H1 (cell line): Measurements from ENCODE around the gene PLEKHG3. TPM values are rescaled to one million over a fixed set of nuclear protein-coding genes. Genes with fewer than 3 reads are reported as not detected.

Experiments used
- CTCF ChIA-PET: fragments of 300-600 bp; sonication (Branson Sonifier 250); formaldehyde crosslinking; loops from one replicate; lab custom pipeline; 2021; ENCODE audit not compliant: partially characterized antibody; lab: Charles Lee
- POLR2A ChIA-PET: fragments of 300-600 bp; sonication (Branson Sonifier 250); formaldehyde crosslinking; loops from one replicate; lab custom pipeline; 2021; ENCODE audit warnings: inconsistent platforms; ENCODE audit not compliant: partially characterized antibody; lab: Charles Lee
- DNase-seq, 2 experiments: peaks; one replicate each; pipeline versions ENCODE4 v3.0.0 to v3.0.0-alpha.2; 2010 to 2022; ENCODE audit warnings: low spot score in 2 of 2, low read depth in 1 of 2, mixed read lengths in 1 of 2
- FAIRE-seq: peaks from 2 replicates; lab custom pipeline; 2011; peaks lifted over from hg19 to GRCh38; lab: Jason Lieb, UNC
- H2AFZ ChIP-seq: 2 replicates; pipeline ENCODE4 v1.8.1; 2012; ENCODE audit warnings: low read length, inconsistent platforms
- H2AK5ac ChIP-seq: 2 replicates; pipeline ENCODE4 v1.6.1; 2013; ENCODE audit warnings: low read depth, low read length
- H2BK120ac ChIP-seq: replicated peaks from 2 replicates; pipeline ENCODE3; 2013; ENCODE audit warnings: low read depth, low read length, inconsistent platforms
- H2BK12ac ChIP-seq: 2 replicates; pipeline ENCODE4 v1.6.1; 2013; ENCODE audit warnings: low read depth, low read length
- H2BK15ac ChIP-seq: 2 replicates; pipeline ENCODE4 v1.6.1; 2013; ENCODE audit warnings: low read length
- H2BK20ac ChIP-seq: 2 replicates; pipeline ENCODE4 v1.6.1; 2013; ENCODE audit warnings: low read length
- H2BK5ac ChIP-seq: 2 replicates; pipeline ENCODE4 v1.6.1; 2013; ENCODE audit warnings: low read depth, low read length
- H3K14ac ChIP-seq: 2 replicates; pipeline ENCODE4 v1.6.1; 2013; ENCODE audit warnings: inconsistent platforms; ENCODE audit not compliant: insufficient read length
- H3K18ac ChIP-seq: 2 replicates; pipeline ENCODE4 v1.6.1; 2013; ENCODE audit warnings: low read length; ENCODE audit errors: extremely low read depth
- H3K23ac ChIP-seq: 2 replicates; pipeline ENCODE4 v1.6.1; 2013; ENCODE audit warnings: inconsistent platforms; ENCODE audit not compliant: insufficient read length
- H3K23me2 ChIP-seq: 2 replicates; pipeline ENCODE4 v1.6.1; 2013; ENCODE audit warnings: low read depth, low read length
- H3K27ac ChIP-seq: 2 replicates; pipeline ENCODE4 v1.6.1; 2011; ENCODE audit warnings: low read depth, low read length, inconsistent platforms
- H3K27me3 ChIP-seq, 4 experiments: replicated peaks in 1 of 4; 1 replicate in 1 of 4; 2 replicates in 3 of 4; pipeline versions ENCODE4 v1.6.1 to v1.8.1; 2011 to 2013; ENCODE audit warnings: low read length in 3 of 4, mild to moderate bottlenecking in 3 of 4, inconsistent platforms in 2 of 4, mixed read lengths in 2 of 4, moderate library complexity in 1 of 4; ENCODE audit not compliant: control insufficient read depth in 3 of 4, insufficient read depth in 3 of 4; ENCODE audit errors: extremely low read depth in 1 of 4
- H3K36me3 ChIP-seq, 4 experiments: 2 replicates each; pipeline versions ENCODE4 v1.6.1 to v1.8.1; 2011 to 2013; ENCODE audit warnings: mild to moderate bottlenecking in 4 of 4, low read length in 3 of 4, moderate library complexity in 2 of 4, control low read depth in 1 of 4, inconsistent platforms in 1 of 4; ENCODE audit not compliant: insufficient read depth in 4 of 4, control insufficient read depth in 2 of 4
- H3K4ac ChIP-seq: replicated peaks from 2 replicates; pipeline ENCODE3; 2013; ENCODE audit warnings: low read length, low read depth, mixed read lengths, inconsistent platforms; ENCODE audit not compliant: insufficient read length
- H3K4me1 ChIP-seq, 4 experiments: replicated peaks in 1 of 4; 1 replicate in 1 of 4; 2 replicates in 3 of 4; pipeline versions ENCODE4 v1.6.1 to v1.8.1; 2011 to 2013; ENCODE audit warnings: low read length in 3 of 4, inconsistent platforms in 2 of 4, mixed read lengths in 1 of 4; ENCODE audit not compliant: insufficient read depth in 4 of 4, control insufficient read depth in 3 of 4
- H3K4me2 ChIP-seq, 2 experiments: 2 replicates each; pipeline versions ENCODE4 v1.6.1 to v1.8.1; 2011 to 2013; ENCODE audit warnings: low read depth in 2 of 2, low read length in 2 of 2, control low read depth in 1 of 2, inconsistent platforms in 1 of 2, mild to moderate bottlenecking in 1 of 2; ENCODE audit not compliant: insufficient read depth in 1 of 2
- H3K4me3 ChIP-seq, 4 experiments: fragments of 200-600, 300-600 bp in 1 of 4; sonication (generic), shearing (Covaris generic), sonication (Bioruptor Twin) in 1 of 4; 2 replicates each; pipeline versions ENCODE4 v1.5.1 to v1.8.1; 2011 to 2016; ENCODE audit warnings: low read length in 4 of 4, low read depth in 3 of 4, control low read depth in 2 of 4, inconsistent platforms in 2 of 4, mild to moderate bottlenecking in 2 of 4, mixed read lengths in 1 of 4, moderate library complexity in 1 of 4; ENCODE audit not compliant: insufficient read depth in 2 of 4; ENCODE audit errors: extremely low read depth in 1 of 4
- H3K56ac ChIP-seq: replicated peaks from 2 replicates; pipeline ENCODE3; 2013; ENCODE audit warnings: low read depth, mild to moderate bottlenecking, mixed read lengths, low read length, inconsistent platforms; ENCODE audit not compliant: insufficient read length
- H3K79me1 ChIP-seq: 2 replicates; pipeline ENCODE4 v1.6.1; 2013; ENCODE audit warnings: low read depth, low read length, control low read depth
- H3K79me2 ChIP-seq, 2 experiments: 2 replicates each; pipeline versions ENCODE4 v1.6.1 to v1.8.1; 2012 to 2013; ENCODE audit warnings: low read length in 2 of 2, mild to moderate bottlenecking in 2 of 2, inconsistent platforms in 1 of 2; ENCODE audit not compliant: insufficient read depth in 2 of 2, control insufficient read depth in 1 of 2
- H3K9ac ChIP-seq, 4 experiments: replicated peaks in 1 of 4; 1 replicate in 1 of 4; 2 replicates in 3 of 4; pipeline versions ENCODE4 v1.6.1 to v1.8.1; 2011 to 2013; ENCODE audit warnings: low read depth in 3 of 4, low read length in 3 of 4, control low read depth in 2 of 4, mild to moderate bottlenecking in 2 of 4, moderate library complexity in 2 of 4, inconsistent platforms in 1 of 4; ENCODE audit errors: extremely low read depth in 1 of 4
- H3K9me3 ChIP-seq, 2 experiments: 2 replicates each; pipeline versions ENCODE4 v1.6.1 to v1.8.1; 2012 to 2013; ENCODE audit warnings: mild to moderate bottlenecking in 2 of 2, moderate library complexity in 2 of 2, control low read depth in 1 of 2, inconsistent platforms in 1 of 2, low read depth in 1 of 2, low read length in 1 of 2, mixed read lengths in 1 of 2; ENCODE audit not compliant: insufficient read depth in 2 of 2
- H4K20me1 ChIP-seq, 2 experiments: replicated peaks in 1 of 2; 2 replicates each; pipeline versions ENCODE3 to v1.8.1; 2011 to 2013; ENCODE audit warnings: inconsistent platforms in 2 of 2, low read length in 2 of 2, mild to moderate bottlenecking in 1 of 2; ENCODE audit not compliant: insufficient read depth in 2 of 2, control insufficient read depth in 1 of 2
- H4K5ac ChIP-seq: 2 replicates; pipeline ENCODE4 v1.6.1; 2013; ENCODE audit warnings: low read length, low read depth, mixed read lengths, inconsistent platforms; ENCODE audit not compliant: insufficient read length
- H4K8ac ChIP-seq: 2 replicates; pipeline ENCODE4 v1.8.0; 2013; ENCODE audit warnings: mild to moderate bottlenecking, moderate library complexity, low read length, inconsistent platforms; ENCODE audit not compliant: insufficient read depth; ENCODE audit errors: extremely low read depth
- H4K91ac ChIP-seq: replicated peaks from 2 replicates; pipeline ENCODE3; 2013; ENCODE audit warnings: low read length, mixed read lengths, inconsistent platforms; ENCODE audit not compliant: insufficient read length
- KDM4A ChIP-seq: IDR thresholded peaks from one replicate; pipeline ENCODE4 v1.7.1; 2012; ENCODE audit warnings: low read depth, mild to moderate bottlenecking, moderate library complexity, low read length, inconsistent platforms; ENCODE audit not compliant: severe bottlenecking
- SAP30 ChIP-seq: fragments of 300-600 bp; sonication (generic); IDR thresholded peaks from 2 replicates; pipeline ENCODE4 v1.7.1; 2012; ENCODE audit warnings: low read length, moderate library complexity, mild to moderate bottlenecking, inconsistent platforms; ENCODE audit not compliant: insufficient read depth, insufficient replicate concordance
- SIN3A ChIP-seq, 2 experiments: IDR thresholded peaks in 1 of 2; conservative IDR thresholded peaks in 1 of 2; 2 replicates each; pipeline ENCODE4 v1.6.1; 2011 to 2012; ENCODE audit warnings: low read length in 2 of 2, improper control_type of control experiment in 1 of 2, low read depth in 1 of 2, mild to moderate bottlenecking in 1 of 2
- WGBS, 2 experiments: shearing (Covaris generic) in 1 of 2; methylation state at CpG; one replicate each; pipeline versions ENCODE4 v1.1.6 to v1.1.7; 2013 to 2015; ENCODE audit warnings: low lambda C conversion rate in 2 of 2, mixed read lengths in 2 of 2, inconsistent platforms in 1 of 2, low coverage in 1 of 2, missing lambda C conversion rate in 1 of 2; ENCODE audit not compliant: insufficient replicate concordance in 2 of 2, insufficient coverage in 1 of 2, insufficient read length in 1 of 2; ENCODE audit errors: extremely low coverage in 1 of 2, missing lambda C conversion rate in 1 of 2; 5-methylcytosine and 5-hydroxymethylcytosine counted together
- polyA plus RNA-seq, 7 experiments: library from polyadenylated mRNA; depleted of rRNA in 3 of 7; stranded (reverse) in 5 of 7; unstranded in 2 of 7; fragments of >200 nt in 5 of 7; fragments of 200-250 nt in 2 of 7; gene quantifications; 1 replicate in 5 of 7; 2 replicates in 1 of 7; 4 replicates in 1 of 7; pipeline versions ENCODE4 v1.2.1 to v1.2.3, GENCODE V29; 2011 to 2013; ENCODE audit warnings: missing spikeins in 2 of 7, mixed read lengths in 2 of 7
- total RNA-seq: library from RNA; stranded (reverse); fragmentation: NEBNext Ultra II Directional; extraction: Animal tissue kit (Norgen Biotek cat#: 25700); gene quantifications from 2 replicates; pipeline ENCODE4 v1.2.1, GENCODE V29; 2021

The PLEKHG3 gene
- total and polyA plus RNA-seq, 2 of the 8 experiments (the other 6 are each of a cell fraction or from before 2014, with no cell fraction given), result 43.4 to 90.6 TPM

- Histone ChIP-seq H3K36me3 (no peaks in the 10 kb centered on the region), H3K4me3 (peak overlapping the region; percentile 66 to 89 (median 79)), H3K18ac (peak overlapping the region; percentile 95), H3K27me3 (no peaks in the 10 kb centered on the region), H2AFZ (no peak overlapping the region), H2BK20ac (no peak overlapping the region), H3K79me1 (peaks cover 4% of the 10 kb centered on the region; the same call in 1 of the 2 replicates), H3K9ac (peak overlapping the region in 3 of 4 experiments; percentile 22 to 64 (median 54); a peak in 6 of 7 replicates), H3K4me1 (peaks cover 26 to 56% (median 36%) of the 10 kb centered on the region in 4 experiments), H4K5ac (peak overlapping the region; percentile 79), H3K79me2 (peaks cover 0 to 37% of the 10 kb centered on the region in 2 experiments; a peak in 2 of 4 replicates), H3K4ac (peak overlapping the region; percentile 11), H4K20me1 (peaks cover under 1 to 2% of the 10 kb centered on the region in 2 experiments), H3K27ac (no peak overlapping the region), H3K23ac (no peak overlapping the region), H3K56ac (no peak overlapping the region), H3K4me2 (peak overlapping the region; percentile 94 to 96), H4K91ac (peak overlapping the region; percentile 83), H3K23me2 (peaks cover 21% of the 10 kb centered on the region), H2BK15ac (peak overlapping the region; percentile 84; the same call in 1 of the 2 replicates), H2BK5ac (peak overlapping the region; percentile 90), H3K14ac (no peak overlapping the region), H4K8ac (peak overlapping the region; percentile 88; the same call in 1 of the 2 replicates), H2BK12ac (peak overlapping the region; percentile 98), H2BK120ac (peak overlapping the region; percentile 14), H3K9me3 (no peaks in the 10 kb centered on the region), H2AK5ac (peak overlapping the region; percentile 11)
- POLR2A ChIA-PET, result interaction anchor here (0.7 to 7.8 kb wide), 8 partner anchors 13 to 457 kb away, joined by 3 to 102 read pairs (median 3); partner anchors contain the start of gene ZBTB1
- CTCF ChIA-PET, result interaction anchor here (1.0 to 9.3 kb wide), 7 partner anchors 7 to 253 kb away, joined by 3 to 74 read pairs (median 6); no protein-coding TSS in a partner anchor
- DNase-seq (no peak), FAIRE-seq (no peak)
- TF ChIP-seq SIN3A (conservative IDR thresholded peaks at IDR 0.05 in 1 of 2, IDR thresholded peaks at IDR 0.05 in 1 of 2; ENCODE audit: low read depth in 1 of 2, low read length in 2 of 2), result peak in 1 of 2 experiments; percentile 46; a peak in 2 of 4 replicates
- TF ChIP-seq KDM4A, result no peak
- TF ChIP-seq SAP30, result peak; percentile 55
- 2% methylated on average over 26 of the region's 26 CpGs; no CpG with 5 or more reads in 1 of the 2 experiments for WGBS, 2 experiments
Observed at GRCh38 chr14:64703395-64704142, 655 bp upstream of the PLEKHG3 start.
